Fibroblast of lung (primary cell): ENCODE data around the gene ZNF148. TPM values are rescaled to one million over a fixed set of nuclear protein-coding genes. Genes with fewer than 3 reads are reported as not detected.

Source experiments
- DNase-seq, 2 donors: peaks; one replicate each; pipeline versions ENCODE4 v3.0.0 to v3.0.0-alpha.2; 2010; ENCODE audit warnings: low read depth in 2 of 2
- H2AFZ ChIP-seq: 2 replicates; pipeline ENCODE4 v1.5.1; 2012; ENCODE audit warnings: low read length, control low read depth, inconsistent platforms
- H3K27ac ChIP-seq: 2 replicates; pipeline ENCODE4 v1.5.1; 2011; ENCODE audit warnings: low read length, control low read depth; ENCODE audit not compliant: insufficient read depth
- H3K27me3 ChIP-seq: 2 replicates; pipeline ENCODE4 v1.5.1; 2011; ENCODE audit warnings: mild to moderate bottlenecking, low read length; ENCODE audit not compliant: control insufficient read depth, insufficient read depth
- H3K36me3 ChIP-seq: 2 replicates; pipeline ENCODE4 v1.5.1; 2011; ENCODE audit warnings: low read length; ENCODE audit not compliant: control insufficient read depth, insufficient read depth
- H3K4me1 ChIP-seq: 2 replicates; pipeline ENCODE4 v1.5.1; 2011; ENCODE audit warnings: low read length; ENCODE audit not compliant: control insufficient read depth, insufficient read depth; ENCODE audit errors: extremely low read depth
- H3K4me2 ChIP-seq: 2 replicates; pipeline ENCODE4 v1.5.1; 2011; ENCODE audit warnings: low read length, control low read depth; ENCODE audit not compliant: insufficient read depth; ENCODE audit errors: extremely low read depth
- H3K4me3 ChIP-seq, 4 experiments: fragments of 200-600 bp in 1 of 4; sonication (generic) in 1 of 4; replicated peaks in 1 of 4; 2 replicates each; pipeline ENCODE4 v1.5.1; 2011 to 2016; ENCODE audit warnings: low read length in 4 of 4, low read depth in 3 of 4, mild to moderate bottlenecking in 3 of 4, control low read depth in 2 of 4, inconsistent platforms in 1 of 4, mixed read lengths in 1 of 4; ENCODE audit not compliant: insufficient read depth in 1 of 4; ENCODE audit errors: control extremely low read depth in 1 of 4
- H3K79me2 ChIP-seq: 2 replicates; pipeline ENCODE4 v1.5.1; 2012; ENCODE audit warnings: mild to moderate bottlenecking, low read length, inconsistent platforms; ENCODE audit not compliant: control insufficient read depth, insufficient read depth
- H3K9ac ChIP-seq: 2 replicates; pipeline ENCODE4 v1.5.1; 2011; ENCODE audit warnings: mild to moderate bottlenecking, low read length, control low read depth; ENCODE audit not compliant: insufficient read depth
- H3K9me3 ChIP-seq: 2 replicates; pipeline ENCODE4 v1.5.1; 2012; ENCODE audit warnings: low read depth, low read length; ENCODE audit not compliant: control insufficient read depth, insufficient read depth
- H4K20me1 ChIP-seq: 2 replicates; pipeline ENCODE4 v1.5.1; 2011; ENCODE audit warnings: low read length; ENCODE audit not compliant: control insufficient read depth, insufficient read depth; ENCODE audit errors: extremely low read depth
- EZH2 ChIP-seq: IDR thresholded peaks from 2 replicates; pipeline ENCODE4 v1.5.1; 2012; ENCODE audit warnings: low read length, control low read depth, mild to moderate bottlenecking; ENCODE audit errors: missing control alignments
- polyA plus RNA-seq, 2 donors: library from polyadenylated mRNA; depleted of rRNA in 1 of 2; stranded (reverse) in 1 of 2; unstranded in 1 of 2; fragments of >200 nt; gene quantifications; 2 replicates each; pipeline ENCODE4 v1.2.1, GENCODE V29; 2011 to 2012; ENCODE audit warnings: missing spikeins in 1 of 2
- total RNA-seq: library from RNA; depleted of rRNA; stranded (reverse); fragments of >200 nt; gene quantifications from 2 replicates; pipeline ENCODE4 v1.2.1, GENCODE V29; 2014
- TF ChIP-seq, protein P1 (sequence below), 2 donors: IDR thresholded peaks in 1 of 2; conservative IDR thresholded peaks in 1 of 2; 1 replicate in 1 of 2; 2 replicates in 1 of 2; pipeline ENCODE4 v1.5.1; 2011 to 2012; ENCODE audit warnings: low read length in 2 of 2, control low read depth in 1 of 2, inconsistent platforms in 1 of 2, low read depth in 1 of 2, mild to moderate bottlenecking in 1 of 2

ZNF148 gene
- total and polyA plus RNA-seq, 2 donors (not counting 1 experiment from before 2014, with no cell fraction given): 37.7 to 41.3 TPM

DNA sequence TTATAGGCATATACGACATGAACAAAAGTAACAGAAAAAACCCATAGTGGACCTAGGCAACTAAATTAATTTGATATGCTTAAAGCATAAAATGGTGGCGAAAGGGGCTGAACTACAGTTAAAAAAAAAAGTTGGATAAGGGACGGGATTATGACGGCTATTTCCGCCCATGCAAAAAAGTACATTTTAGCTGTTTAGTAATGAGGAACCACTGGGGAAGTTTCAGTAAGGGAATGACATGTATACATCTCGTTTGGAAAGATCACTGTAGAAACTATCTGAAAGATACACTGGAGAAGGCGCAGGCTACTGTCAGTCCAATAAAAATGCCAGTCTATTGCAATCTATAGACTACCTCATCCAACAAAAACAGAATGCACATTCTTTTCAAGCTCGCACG lies 65.6 kb downstream of the ZNF148 start:
- DNase-seq: no peak
- Histone ChIP-seq H3K9ac (no peak overlapping the region), H3K27ac (no peak overlapping the region), H4K20me1 (no peaks in the 10 kb centered on the region), H3K27me3 (no peaks in the 10 kb centered on the region), H3K4me2 (no peak overlapping the region), H2AFZ (no peak overlapping the region), H3K4me1 (no peaks in the 10 kb centered on the region), H3K79me2 (peaks cover 29% of the 10 kb centered on the region), H3K9me3 (no peaks in the 10 kb centered on the region), H3K36me3 (peaks cover 3% of the 10 kb centered on the region), H3K4me3 (no peak overlapping the region)
- TF ChIP-seq EZH2: no peak
- TF ChIP-seq, protein P1, sequence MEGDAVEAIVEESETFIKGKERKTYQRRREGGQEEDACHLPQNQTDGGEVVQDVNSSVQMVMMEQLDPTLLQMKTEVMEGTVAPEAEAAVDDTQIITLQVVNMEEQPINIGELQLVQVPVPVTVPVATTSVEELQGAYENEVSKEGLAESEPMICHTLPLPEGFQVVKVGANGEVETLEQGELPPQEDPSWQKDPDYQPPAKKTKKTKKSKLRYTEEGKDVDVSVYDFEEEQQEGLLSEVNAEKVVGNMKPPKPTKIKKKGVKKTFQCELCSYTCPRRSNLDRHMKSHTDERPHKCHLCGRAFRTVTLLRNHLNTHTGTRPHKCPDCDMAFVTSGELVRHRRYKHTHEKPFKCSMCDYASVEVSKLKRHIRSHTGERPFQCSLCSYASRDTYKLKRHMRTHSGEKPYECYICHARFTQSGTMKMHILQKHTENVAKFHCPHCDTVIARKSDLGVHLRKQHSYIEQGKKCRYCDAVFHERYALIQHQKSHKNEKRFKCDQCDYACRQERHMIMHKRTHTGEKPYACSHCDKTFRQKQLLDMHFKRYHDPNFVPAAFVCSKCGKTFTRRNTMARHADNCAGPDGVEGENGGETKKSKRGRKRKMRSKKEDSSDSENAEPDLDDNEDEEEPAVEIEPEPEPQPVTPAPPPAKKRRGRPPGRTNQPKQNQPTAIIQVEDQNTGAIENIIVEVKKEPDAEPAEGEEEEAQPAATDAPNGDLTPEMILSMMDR (conservative IDR thresholded peaks at IDR 0.05 in 1 of 2, IDR thresholded peaks at IDR 0.05 in 1 of 2; ENCODE audit: low read depth in 1 of 2, low read length in 2 of 2): no peak

DNA sequence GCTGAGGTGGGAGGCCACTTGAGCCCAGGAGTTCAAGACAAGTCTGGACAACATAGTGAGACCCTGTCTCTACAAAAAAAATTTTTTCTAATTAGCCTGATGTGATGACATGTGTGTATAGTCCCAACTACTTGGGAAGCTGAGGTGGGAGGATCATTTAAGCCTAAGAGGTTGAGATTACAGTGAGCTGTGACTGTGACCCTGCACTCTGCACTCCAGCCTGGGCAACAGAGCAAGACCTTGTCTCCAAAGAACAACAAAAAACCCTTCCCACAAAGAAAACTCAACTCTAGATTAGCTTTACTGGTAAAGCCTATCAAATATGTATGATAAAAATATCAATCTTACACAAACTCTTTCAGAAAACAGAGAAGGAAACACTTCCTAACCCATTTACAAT lies 68.5 kb downstream of the ZNF148 start:
- no peak overlapping the region for H3K27ac ChIP-seq
- H3K36me3 ChIP-seq: peaks cover 7% of the 10 kb centered on the region
- peaks cover 44% of the 10 kb centered on the region for H3K79me2 ChIP-seq
- no peak overlapping the region for H3K4me2 ChIP-seq
- no peaks in the 10 kb centered on the region for H4K20me1 ChIP-seq
- H3K9ac ChIP-seq: no peak overlapping the region
- TF ChIP-seq, protein P1 (conservative IDR thresholded peaks at IDR 0.05 in 1 of 2, IDR thresholded peaks at IDR 0.05 in 1 of 2; ENCODE audit: low read depth in 1 of 2, low read length in 2 of 2): no peak
- TF ChIP-seq EZH2: no peak
- no peak for DNase-seq
- no peak overlapping the region for H3K4me3 ChIP-seq
- H3K27me3 ChIP-seq: no peaks in the 10 kb centered on the region
- H3K4me1 ChIP-seq: no peaks in the 10 kb centered on the region
- H2AFZ ChIP-seq: no peak overlapping the region
- H3K9me3 ChIP-seq: no peaks in the 10 kb centered on the region

DNA sequence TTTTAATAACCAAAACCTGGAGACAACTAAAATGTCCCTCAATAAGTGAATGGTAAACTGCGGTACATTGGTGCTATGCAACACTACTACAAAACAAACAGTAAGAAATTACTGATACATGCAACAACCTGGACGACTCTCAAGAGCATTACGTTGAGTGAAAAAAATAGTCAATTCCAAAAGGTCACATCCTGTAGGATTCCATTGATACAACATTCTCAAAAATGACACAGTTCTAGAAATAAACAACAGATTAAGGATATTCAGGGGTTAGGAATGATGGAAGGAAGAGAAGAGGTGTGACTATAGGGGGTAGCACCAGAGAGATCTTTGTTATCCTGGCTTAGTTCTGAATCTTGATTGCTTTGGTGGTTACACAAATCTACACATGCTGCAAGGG lies 72.2 kb downstream of the ZNF148 start:
- Histone ChIP-seq H3K9ac (no peak overlapping the region), H4K20me1 (no peaks in the 10 kb centered on the region), H3K36me3 (peaks cover 4% of the 10 kb centered on the region), H3K4me2 (no peak overlapping the region), H3K9me3 (no peaks in the 10 kb centered on the region), H2AFZ (no peak overlapping the region), H3K79me2 (peaks cover 43% of the 10 kb centered on the region), H3K27me3 (no peaks in the 10 kb centered on the region), H3K27ac (peak overlapping the region; percentile 44), H3K4me3 (no peak overlapping the region), H3K4me1 (peaks cover 5% of the 10 kb centered on the region)
- DNase-seq: no peak
- TF ChIP-seq EZH2: no peak
- TF ChIP-seq, protein P1 (conservative IDR thresholded peaks at IDR 0.05 in 1 of 2, IDR thresholded peaks at IDR 0.05 in 1 of 2; ENCODE audit: low read depth in 1 of 2, low read length in 2 of 2): no peak
